Gastroesophageal sphincter (tissue), 3 donors: ENCODE results near the gene DCANP1.

ENCODE experiments used
- CTCF ChIP-seq, 4 experiments: fragments of 200-600 bp in 2 of 4; fragments of 450-650 bp in 2 of 4; sonication (generic) in 1 of 4; IDR thresholded peaks; one replicate each; pipeline ENCODE4 v1.5.1; 2017 to 2019; ENCODE audit warnings: antibody characterized with exemption in 4 of 4, mild to moderate bottlenecking in 2 of 4, moderate library complexity in 2 of 4
- EP300 ChIP-seq: sonication (generic); formaldehyde crosslinking; IDR thresholded peaks from one replicate; pipeline ENCODE4 v1.6.1; 2017; ENCODE audit warnings: antibody characterized with exemption, mild to moderate bottlenecking
- POLR2A ChIP-seq, 2 donors: fragments of 450-650 bp; IDR thresholded peaks; one replicate each; pipeline ENCODE4 v1.6.1; 2017; ENCODE audit warnings: antibody characterized with exemption in 2 of 2, mild to moderate bottlenecking in 2 of 2, moderate library complexity in 1 of 2
- POLR2AphosphoS5 ChIP-seq: sonication (generic); formaldehyde crosslinking; IDR thresholded peaks from one replicate; pipeline ENCODE4 v1.6.1; 2017; ENCODE audit warnings: antibody characterized with exemption

- TF ChIP-seq CTCF (IDR thresholded peaks at IDR 0.05) (no peak), POLR2A (IDR thresholded peaks at IDR 0.05) (no peak), EP300 (no peak), POLR2AphosphoS5 (peak; percentile 20)
Observed at GRCh38 chr5:135493406-135494180, 46.4 kb upstream of the DCANP1 start.
